ENCODE results near the gene LPIN1.

DNA sequence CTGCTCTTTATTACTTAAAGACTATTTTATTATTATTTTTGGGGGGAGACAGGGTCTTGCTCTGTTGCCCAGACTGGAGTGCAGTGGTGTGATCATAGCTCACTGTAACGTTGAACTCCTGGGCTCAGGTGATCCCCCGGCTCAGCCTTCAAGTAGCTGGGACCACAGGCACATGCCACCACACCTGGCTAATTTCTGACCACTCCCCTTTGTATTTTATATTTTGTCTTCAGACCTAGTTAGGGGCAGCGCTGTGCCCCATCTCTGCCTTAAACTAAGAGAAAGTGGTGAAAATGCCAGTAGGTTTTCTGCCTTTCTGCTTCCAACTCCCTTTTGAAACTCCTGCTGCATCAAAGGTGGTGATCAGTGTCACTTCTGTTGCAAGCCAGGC is 82.5 kb downstream of the LPIN1 start:
- TF ChIP-seq CTCF (IDR thresholded peaks at IDR 0.05; ENCODE audit: control extremely low read depth in 1 of 3, insufficient read depth in 1 of 3, low read depth in 1 of 3, low read length in 3 of 3) (no peak), CEBPB (IDR thresholded peaks at IDR 0.05; ENCODE audit: low read depth, low read length) (no peak), KDM1A (IDR thresholded peaks at IDR 0.05; ENCODE audit: borderline replicate concordance, low read length) (no peak), CREB1 (IDR thresholded peaks at IDR 0.05) (no peak), JUND (IDR thresholded peaks at IDR 0.05; ENCODE audit: low read length) (no peak), POLR2AphosphoS5 (IDR thresholded peaks at IDR 0.05; ENCODE audit: low read depth, low read length) (no peak)
- TF ChIP-seq, protein P1, sequence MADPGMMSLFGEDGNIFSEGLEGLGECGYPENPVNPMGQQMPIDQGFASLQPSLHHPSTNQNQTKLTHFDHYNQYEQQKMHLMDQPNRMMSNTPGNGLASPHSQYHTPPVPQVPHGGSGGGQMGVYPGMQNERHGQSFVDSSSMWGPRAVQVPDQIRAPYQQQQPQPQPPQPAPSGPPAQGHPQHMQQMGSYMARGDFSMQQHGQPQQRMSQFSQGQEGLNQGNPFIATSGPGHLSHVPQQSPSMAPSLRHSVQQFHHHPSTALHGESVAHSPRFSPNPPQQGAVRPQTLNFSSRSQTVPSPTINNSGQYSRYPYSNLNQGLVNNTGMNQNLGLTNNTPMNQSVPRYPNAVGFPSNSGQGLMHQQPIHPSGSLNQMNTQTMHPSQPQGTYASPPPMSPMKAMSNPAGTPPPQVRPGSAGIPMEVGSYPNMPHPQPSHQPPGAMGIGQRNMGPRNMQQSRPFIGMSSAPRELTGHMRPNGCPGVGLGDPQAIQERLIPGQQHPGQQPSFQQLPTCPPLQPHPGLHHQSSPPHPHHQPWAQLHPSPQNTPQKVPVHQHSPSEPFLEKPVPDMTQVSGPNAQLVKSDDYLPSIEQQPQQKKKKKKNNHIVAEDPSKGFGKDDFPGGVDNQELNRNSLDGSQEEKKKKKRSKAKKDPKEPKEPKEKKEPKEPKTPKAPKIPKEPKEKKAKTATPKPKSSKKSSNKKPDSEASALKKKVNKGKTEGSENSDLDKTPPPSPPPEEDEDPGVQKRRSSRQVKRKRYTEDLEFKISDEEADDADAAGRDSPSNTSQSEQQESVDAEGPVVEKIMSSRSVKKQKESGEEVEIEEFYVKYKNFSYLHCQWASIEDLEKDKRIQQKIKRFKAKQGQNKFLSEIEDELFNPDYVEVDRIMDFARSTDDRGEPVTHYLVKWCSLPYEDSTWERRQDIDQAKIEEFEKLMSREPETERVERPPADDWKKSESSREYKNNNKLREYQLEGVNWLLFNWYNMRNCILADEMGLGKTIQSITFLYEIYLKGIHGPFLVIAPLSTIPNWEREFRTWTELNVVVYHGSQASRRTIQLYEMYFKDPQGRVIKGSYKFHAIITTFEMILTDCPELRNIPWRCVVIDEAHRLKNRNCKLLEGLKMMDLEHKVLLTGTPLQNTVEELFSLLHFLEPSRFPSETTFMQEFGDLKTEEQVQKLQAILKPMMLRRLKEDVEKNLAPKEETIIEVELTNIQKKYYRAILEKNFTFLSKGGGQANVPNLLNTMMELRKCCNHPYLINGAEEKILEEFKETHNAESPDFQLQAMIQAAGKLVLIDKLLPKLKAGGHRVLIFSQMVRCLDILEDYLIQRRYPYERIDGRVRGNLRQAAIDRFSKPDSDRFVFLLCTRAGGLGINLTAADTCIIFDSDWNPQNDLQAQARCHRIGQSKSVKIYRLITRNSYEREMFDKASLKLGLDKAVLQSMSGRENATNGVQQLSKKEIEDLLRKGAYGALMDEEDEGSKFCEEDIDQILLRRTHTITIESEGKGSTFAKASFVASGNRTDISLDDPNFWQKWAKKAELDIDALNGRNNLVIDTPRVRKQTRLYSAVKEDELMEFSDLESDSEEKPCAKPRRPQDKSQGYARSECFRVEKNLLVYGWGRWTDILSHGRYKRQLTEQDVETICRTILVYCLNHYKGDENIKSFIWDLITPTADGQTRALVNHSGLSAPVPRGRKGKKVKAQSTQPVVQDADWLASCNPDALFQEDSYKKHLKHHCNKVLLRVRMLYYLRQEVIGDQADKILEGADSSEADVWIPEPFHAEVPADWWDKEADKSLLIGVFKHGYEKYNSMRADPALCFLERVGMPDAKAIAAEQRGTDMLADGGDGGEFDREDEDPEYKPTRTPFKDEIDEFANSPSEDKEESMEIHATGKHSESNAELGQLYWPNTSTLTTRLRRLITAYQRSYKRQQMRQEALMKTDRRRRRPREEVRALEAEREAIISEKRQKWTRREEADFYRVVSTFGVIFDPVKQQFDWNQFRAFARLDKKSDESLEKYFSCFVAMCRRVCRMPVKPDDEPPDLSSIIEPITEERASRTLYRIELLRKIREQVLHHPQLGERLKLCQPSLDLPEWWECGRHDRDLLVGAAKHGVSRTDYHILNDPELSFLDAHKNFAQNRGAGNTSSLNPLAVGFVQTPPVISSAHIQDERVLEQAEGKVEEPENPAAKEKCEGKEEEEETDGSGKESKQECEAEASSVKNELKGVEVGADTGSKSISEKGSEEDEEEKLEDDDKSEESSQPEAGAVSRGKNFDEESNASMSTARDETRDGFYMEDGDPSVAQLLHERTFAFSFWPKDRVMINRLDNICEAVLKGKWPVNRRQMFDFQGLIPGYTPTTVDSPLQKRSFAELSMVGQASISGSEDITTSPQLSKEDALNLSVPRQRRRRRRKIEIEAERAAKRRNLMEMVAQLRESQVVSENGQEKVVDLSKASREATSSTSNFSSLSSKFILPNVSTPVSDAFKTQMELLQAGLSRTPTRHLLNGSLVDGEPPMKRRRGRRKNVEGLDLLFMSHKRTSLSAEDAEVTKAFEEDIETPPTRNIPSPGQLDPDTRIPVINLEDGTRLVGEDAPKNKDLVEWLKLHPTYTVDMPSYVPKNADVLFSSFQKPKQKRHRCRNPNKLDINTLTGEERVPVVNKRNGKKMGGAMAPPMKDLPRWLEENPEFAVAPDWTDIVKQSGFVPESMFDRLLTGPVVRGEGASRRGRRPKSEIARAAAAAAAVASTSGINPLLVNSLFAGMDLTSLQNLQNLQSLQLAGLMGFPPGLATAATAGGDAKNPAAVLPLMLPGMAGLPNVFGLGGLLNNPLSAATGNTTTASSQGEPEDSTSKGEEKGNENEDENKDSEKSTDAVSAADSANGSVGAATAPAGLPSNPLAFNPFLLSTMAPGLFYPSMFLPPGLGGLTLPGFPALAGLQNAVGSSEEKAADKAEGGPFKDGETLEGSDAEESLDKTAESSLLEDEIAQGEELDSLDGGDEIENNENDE (IDR thresholded peaks at IDR 0.05; ENCODE audit: insufficient replicate concordance, low read length), result no peak

All from H1 (cell line).